Kidney glomerular epithelial cell (primary cell): ENCODE measurements around the gene UBASH3B.

Source experiments
- DNase-seq: peaks from one replicate; lab custom pipeline; 2025; lab: John Stamatoyannopoulos, UW

Gene UBASH3B

GRCh38 chr11:122676638-122677037 is 21.1 kb downstream of the UBASH3B start:
- no peak for DNase-seq

GRCh38 chr11:122677256-122677655 is 21.7 kb downstream of the UBASH3B start:
- DNase-seq = no peak

- no peak for DNase-seq
Observed at GRCh38 chr11:122678406-122678805, 22.9 kb downstream of the UBASH3B start.

GRCh38 chr11:122679466-122679865 is 23.9 kb downstream of the UBASH3B start:
- no peak for DNase-seq

DNA sequence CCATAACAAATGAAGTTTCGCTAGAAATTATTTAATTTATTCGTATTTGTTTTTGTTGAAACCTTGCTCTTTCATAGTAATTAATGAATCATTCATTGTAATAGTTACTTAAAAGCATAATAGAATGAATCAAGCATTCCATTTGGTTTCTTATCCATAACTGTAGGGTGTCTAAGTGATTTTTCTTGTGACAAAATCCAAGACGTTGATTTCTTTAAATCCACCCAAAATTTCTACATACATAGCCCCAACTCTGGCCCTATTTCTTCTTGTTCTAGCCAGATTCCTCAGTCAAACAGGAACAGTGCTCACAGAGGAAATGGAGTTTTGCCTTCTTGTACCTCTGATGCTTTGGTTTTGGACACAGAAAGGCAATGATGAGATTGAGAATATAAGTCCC is 25.5 kb downstream of the UBASH3B start:
- DNase-seq = no peak

DNA sequence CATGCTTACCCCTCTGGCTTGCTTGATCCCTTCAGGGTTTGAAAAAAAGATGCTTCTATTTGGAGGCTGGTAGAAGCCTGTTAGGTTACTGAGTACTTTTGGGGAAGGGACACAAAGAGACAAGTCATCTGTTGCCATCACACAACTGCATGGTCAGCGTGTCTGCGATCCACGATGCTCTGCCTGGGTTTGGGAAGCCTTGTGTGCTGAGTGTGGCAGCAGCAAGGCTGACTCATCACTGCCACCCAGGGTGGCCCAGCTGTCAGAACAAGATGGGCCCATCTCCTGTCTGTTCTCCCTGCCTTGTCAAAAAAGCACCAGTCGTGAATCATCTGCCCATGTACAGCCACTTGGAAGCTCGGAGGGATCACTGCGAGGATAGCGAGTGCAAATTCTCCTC is 26.2 kb downstream of the UBASH3B start:
- no peak for DNase-seq

GRCh38 chr11:122682464-122682863 is 26.9 kb downstream of the UBASH3B start:
- no peak for DNase-seq

DNA sequence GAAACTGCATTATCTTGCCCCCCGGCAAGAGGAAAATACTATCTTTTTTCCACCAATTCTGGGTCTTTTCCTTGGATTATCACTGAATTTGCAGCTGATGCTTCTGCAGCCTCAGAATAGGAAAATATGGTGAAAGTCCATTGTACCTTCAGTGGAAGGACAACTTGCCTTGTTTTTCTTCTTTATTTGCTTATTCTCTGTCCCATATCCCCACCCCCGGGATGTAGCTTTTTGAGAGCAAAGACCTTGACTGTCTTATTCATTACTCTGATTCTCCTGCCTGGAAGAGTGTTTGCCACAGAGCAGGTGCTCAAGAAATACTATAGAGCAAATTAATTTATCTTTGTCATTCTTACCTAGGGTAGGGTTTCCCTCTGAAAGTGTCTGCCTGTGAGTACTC is 29.5 kb downstream of the UBASH3B start:
- DNase-seq = no peak

GRCh38 chr11:122686111-122686510 is 30.6 kb downstream of the UBASH3B start:
- DNase-seq = peak; percentile 83

GRCh38 chr11:122690384-122690783 is 34.9 kb downstream of the UBASH3B start:
- DNase-seq = no peak

GRCh38 chr11:122690801-122691548 is 35.5 kb downstream of the UBASH3B start:
- DNase-seq = no peak

GRCh38 chr11:122691549-122692150 is 36.1 kb downstream of the UBASH3B start:
- DNase-seq = no peak

DNA sequence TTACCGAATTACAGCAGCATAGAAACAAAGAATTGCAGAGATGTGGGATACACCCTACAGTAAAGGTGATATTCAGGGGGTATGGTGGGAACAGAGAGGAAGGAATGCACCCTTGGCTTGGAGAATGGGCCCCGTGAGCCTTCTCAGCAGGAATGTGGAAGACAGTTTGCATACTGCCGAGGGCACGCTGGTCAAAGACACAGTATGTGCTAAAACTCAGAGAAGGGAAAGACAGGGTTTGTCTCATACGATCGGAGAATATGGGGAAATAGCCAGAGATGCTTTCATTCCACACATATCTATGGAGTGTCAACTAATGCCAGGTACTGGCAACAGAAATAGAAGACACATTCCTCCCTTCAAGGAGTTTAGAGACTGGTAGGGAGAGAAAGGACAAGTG is 36.9 kb downstream of the UBASH3B start:
- DNase-seq = no peak

DNA sequence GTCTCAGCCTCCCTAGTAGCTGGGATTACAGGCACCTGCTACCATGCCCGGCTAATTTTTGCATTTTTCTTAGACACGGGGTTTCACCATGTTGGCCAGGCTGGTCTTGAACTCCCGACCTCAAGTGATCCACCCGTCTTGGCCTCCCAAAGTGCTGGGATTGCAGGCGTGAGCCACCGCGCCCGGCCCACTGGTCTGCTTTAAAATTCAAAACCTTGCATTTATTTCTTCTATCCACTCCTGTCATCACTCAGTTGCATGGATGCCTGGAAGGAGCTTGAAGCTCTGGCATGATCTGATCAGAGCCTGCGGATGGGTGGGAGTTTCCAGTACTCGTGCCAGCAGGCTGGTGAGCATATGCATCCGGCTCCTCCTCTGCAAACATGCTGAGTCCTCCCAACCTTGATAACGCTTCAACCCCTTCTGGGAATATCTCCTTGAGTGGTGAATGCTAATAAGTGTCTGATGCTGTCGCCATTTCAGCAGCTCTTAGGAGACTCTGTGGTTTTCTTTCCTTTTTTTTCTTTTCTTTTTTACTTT is 39.6 kb downstream of the UBASH3B start:
- DNase-seq = no peak

- DNase-seq = no peak
Observed at GRCh38 chr11:122696662-122697061, 41.1 kb downstream of the UBASH3B start.

GRCh38 chr11:122697636-122698167 is 42.2 kb downstream of the UBASH3B start:
- DNase-seq = peak; percentile 38

DNA sequence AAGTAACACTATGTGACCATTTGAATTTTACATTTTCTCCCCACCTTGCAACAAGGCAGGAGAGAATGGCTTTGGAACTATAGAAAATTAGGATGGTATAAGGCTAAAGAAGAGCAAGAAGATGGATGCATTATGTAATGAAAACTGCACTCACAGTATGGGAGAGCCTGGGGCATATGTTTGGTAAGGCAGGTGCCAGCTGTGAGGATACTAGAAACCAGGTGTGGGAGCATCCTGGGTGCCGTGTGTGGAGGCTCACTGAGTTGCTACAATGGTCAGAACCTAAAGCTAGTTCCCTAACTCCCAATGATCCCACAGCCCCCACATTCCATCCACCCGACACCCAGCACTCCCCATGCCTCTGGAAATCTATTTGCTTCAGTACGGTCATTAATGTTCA is 42.9 kb downstream of the UBASH3B start:
- DNase-seq = no peak

- DNase-seq = no peak
Observed at GRCh38 chr11:122700666-122701065, 45.1 kb downstream of the UBASH3B start.

DNA sequence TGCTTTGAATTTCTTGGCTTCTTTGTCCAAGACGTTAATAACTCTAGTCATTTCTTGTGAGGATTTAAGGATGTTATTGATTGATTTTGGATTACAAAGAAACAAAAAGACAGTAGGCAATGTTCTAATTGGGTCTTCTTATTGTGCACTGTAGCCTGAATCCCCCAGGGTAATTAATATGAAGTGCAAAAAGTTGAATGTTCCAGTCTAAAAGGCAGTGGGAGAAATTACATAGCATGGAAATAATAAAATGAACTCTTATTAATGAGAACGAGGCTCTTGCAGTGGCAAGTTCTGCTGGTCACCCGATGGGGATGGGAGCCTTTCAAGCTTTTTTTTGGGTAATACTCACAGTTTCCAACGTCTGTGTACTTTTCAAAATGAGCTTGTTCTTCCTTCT is 45.6 kb downstream of the UBASH3B start:
- no peak for DNase-seq

DNA sequence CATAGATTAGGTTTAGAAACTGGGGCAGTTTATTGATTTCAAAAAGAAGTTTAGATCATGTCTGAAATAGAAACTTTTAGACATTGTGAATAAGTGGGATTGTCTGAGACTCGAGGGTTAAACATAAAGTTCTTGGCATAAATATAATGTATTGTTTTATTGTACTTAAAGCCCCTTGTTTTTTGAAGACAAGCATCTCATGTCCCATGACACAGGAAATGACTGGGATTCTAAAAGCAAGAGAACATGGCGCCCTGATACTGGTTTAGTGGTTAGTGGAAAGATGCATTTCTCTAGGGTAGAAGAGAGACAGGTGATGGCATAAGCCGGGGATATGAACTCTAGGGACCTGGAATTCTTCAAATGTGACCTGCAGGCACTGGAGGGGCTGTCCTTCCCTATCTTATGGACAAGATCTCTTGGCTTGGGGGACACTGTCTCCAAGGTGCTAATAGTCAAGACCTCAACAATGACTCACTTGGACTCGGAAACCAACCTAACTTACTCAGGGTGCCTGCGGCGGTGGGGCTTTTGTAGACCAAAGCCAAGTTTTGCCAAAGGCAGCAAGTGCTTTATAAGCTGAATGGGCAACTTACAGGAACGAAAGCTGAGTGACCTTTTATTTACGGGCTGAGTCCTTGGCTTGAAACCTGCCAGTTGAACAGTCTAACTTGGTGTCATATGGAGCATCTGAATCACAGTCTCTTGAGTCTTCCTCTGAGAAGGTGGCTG is 48.2 kb downstream of the UBASH3B start:
- no peak for DNase-seq

DNA sequence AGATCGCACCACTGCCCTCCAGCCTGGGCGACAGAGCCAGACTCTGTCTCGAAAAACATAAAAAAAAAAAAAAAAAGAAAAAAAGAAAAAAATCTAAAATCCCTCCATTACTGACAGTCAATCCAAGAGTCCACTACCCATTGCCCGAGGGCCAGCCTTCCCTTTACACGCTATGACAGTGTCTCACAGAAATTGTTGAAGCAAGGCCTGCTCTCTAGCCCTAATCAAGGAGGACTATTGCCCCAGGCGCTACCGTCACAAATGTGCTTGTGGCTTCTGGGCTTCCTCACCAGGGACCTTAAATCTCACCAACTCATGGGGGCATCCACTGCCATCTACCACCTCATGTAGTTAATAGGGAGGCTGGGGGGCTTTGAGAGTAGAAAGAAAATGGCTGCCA is 49.9 kb downstream of the UBASH3B start:
- DNase-seq = no peak

GRCh38 chr11:122706291-122707088 is 51.0 kb downstream of the UBASH3B start:
- DNase-seq = peak; percentile 44
